NCI-H2227 (cell line): ENCODE measurements around the gene CT45A6.
"Not testable (repeated sequence)": the region's sequence is repeated elsewhere in the genome, so short reads cannot be mapped to it uniquely, and the experiment has no call there.

Source experiments
- DNase-seq: peaks from one replicate; lab custom pipeline; 2025; ENCODE audit not compliant: unreplicated experiment; lab: John Stamatoyannopoulos, UW

Gene CT45A6

GRCh38 chrX:135802687-135803086 lies at the start of gene CT45A6:
TSS of gene CT45A6 (minus strand) at chrX:135802787. CDS start at chrX:135798993, 3,794 bp downstream.
- not testable (repeated sequence) for DNase-seq

GRCh38 chrX:135837180-135837579 lies 34.6 kb upstream of the CT45A6 start, which contains the start of gene CT45A7:
TSS of gene CT45A7 (minus strand) at chrX:135837280. CDS start at chrX:135833533, 3,747 bp downstream.
- not testable (repeated sequence) for DNase-seq

- not testable (repeated sequence) for DNase-seq
Observed at GRCh38 chrX:135819912-135820311, 17.3 kb upstream of the CT45A6 start, which contains the start of gene CT45A2. TSS of gene CT45A2 (minus strand) at chrX:135820012. CDS start at chrX:135816265, 3,747 bp downstream.

- not testable (repeated sequence) for DNase-seq
Observed at GRCh38 chrX:135785403-135785802, 17.2 kb downstream of the CT45A6 start, which contains the start of gene CT45A5. TSS of gene CT45A5 (minus strand) at chrX:135785503. CDS start at chrX:135781729, 3,774 bp downstream.

- not testable (repeated sequence) for DNase-seq
Observed at GRCh38 chrX:135768091-135768490, 34.5 kb downstream of the CT45A6 start, which contains the start of gene CT45A3. TSS of gene CT45A3 (minus strand) at chrX:135768191. CDS start at chrX:135764444, 3,747 bp downstream.

- not testable (repeated sequence) for DNase-seq
Observed at GRCh38 chrX:135744739-135745138, 57.8 kb downstream of the CT45A6 start.
